H1 (cell line): ENCODE results near the gene RBM19. TPM values are rescaled to one million over a fixed set of nuclear protein-coding genes. Genes with fewer than 3 reads are reported as not detected.

Experiments
- CTCF ChIA-PET: fragments of 300-600 bp; sonication (Branson Sonifier 250); formaldehyde crosslinking; loops from one replicate; lab custom pipeline; 2021; ENCODE audit not compliant: partially characterized antibody; lab: Charles Lee
- POLR2A ChIA-PET: fragments of 300-600 bp; sonication (Branson Sonifier 250); formaldehyde crosslinking; loops from one replicate; lab custom pipeline; 2021; ENCODE audit warnings: inconsistent platforms; ENCODE audit not compliant: partially characterized antibody; lab: Charles Lee
- DNase-seq, 2 experiments: peaks; one replicate each; pipeline versions ENCODE4 v3.0.0 to v3.0.0-alpha.2; 2010 to 2022; ENCODE audit warnings: low spot score in 2 of 2, low read depth in 1 of 2, mixed read lengths in 1 of 2
- FAIRE-seq: peaks from 2 replicates; lab custom pipeline; 2011; peaks lifted over from hg19 to GRCh38; lab: Jason Lieb, UNC
- H2AFZ ChIP-seq: 2 replicates; pipeline ENCODE4 v1.8.1; 2012; ENCODE audit warnings: low read length, inconsistent platforms
- H2AK5ac ChIP-seq: 2 replicates; pipeline ENCODE4 v1.6.1; 2013; ENCODE audit warnings: low read depth, low read length
- H2BK120ac ChIP-seq: replicated peaks from 2 replicates; pipeline ENCODE3; 2013; ENCODE audit warnings: low read depth, low read length, inconsistent platforms
- H2BK12ac ChIP-seq: 2 replicates; pipeline ENCODE4 v1.6.1; 2013; ENCODE audit warnings: low read depth, low read length
- H2BK15ac ChIP-seq: 2 replicates; pipeline ENCODE4 v1.6.1; 2013; ENCODE audit warnings: low read length
- H2BK20ac ChIP-seq: 2 replicates; pipeline ENCODE4 v1.6.1; 2013; ENCODE audit warnings: low read length
- H2BK5ac ChIP-seq: 2 replicates; pipeline ENCODE4 v1.6.1; 2013; ENCODE audit warnings: low read depth, low read length
- H3K14ac ChIP-seq: 2 replicates; pipeline ENCODE4 v1.6.1; 2013; ENCODE audit warnings: inconsistent platforms; ENCODE audit not compliant: insufficient read length
- H3K18ac ChIP-seq: 2 replicates; pipeline ENCODE4 v1.6.1; 2013; ENCODE audit warnings: low read length; ENCODE audit errors: extremely low read depth
- H3K23ac ChIP-seq: 2 replicates; pipeline ENCODE4 v1.6.1; 2013; ENCODE audit warnings: inconsistent platforms; ENCODE audit not compliant: insufficient read length
- H3K23me2 ChIP-seq: 2 replicates; pipeline ENCODE4 v1.6.1; 2013; ENCODE audit warnings: low read depth, low read length
- H3K27ac ChIP-seq: 2 replicates; pipeline ENCODE4 v1.6.1; 2011; ENCODE audit warnings: low read depth, low read length, inconsistent platforms
- H3K27me3 ChIP-seq, 4 experiments: replicated peaks in 1 of 4; 1 replicate in 1 of 4; 2 replicates in 3 of 4; pipeline versions ENCODE4 v1.6.1 to v1.8.1; 2011 to 2013; ENCODE audit warnings: low read length in 3 of 4, mild to moderate bottlenecking in 3 of 4, inconsistent platforms in 2 of 4, mixed read lengths in 2 of 4, moderate library complexity in 1 of 4; ENCODE audit not compliant: control insufficient read depth in 3 of 4, insufficient read depth in 3 of 4; ENCODE audit errors: extremely low read depth in 1 of 4
- H3K36me3 ChIP-seq, 4 experiments: 2 replicates each; pipeline versions ENCODE4 v1.6.1 to v1.8.1; 2011 to 2013; ENCODE audit warnings: mild to moderate bottlenecking in 4 of 4, low read length in 3 of 4, moderate library complexity in 2 of 4, control low read depth in 1 of 4, inconsistent platforms in 1 of 4; ENCODE audit not compliant: insufficient read depth in 4 of 4, control insufficient read depth in 2 of 4
- H3K4ac ChIP-seq: replicated peaks from 2 replicates; pipeline ENCODE3; 2013; ENCODE audit warnings: low read length, low read depth, mixed read lengths, inconsistent platforms; ENCODE audit not compliant: insufficient read length
- H3K4me1 ChIP-seq, 4 experiments: replicated peaks in 1 of 4; 1 replicate in 1 of 4; 2 replicates in 3 of 4; pipeline versions ENCODE4 v1.6.1 to v1.8.1; 2011 to 2013; ENCODE audit warnings: low read length in 3 of 4, inconsistent platforms in 2 of 4, mixed read lengths in 1 of 4; ENCODE audit not compliant: insufficient read depth in 4 of 4, control insufficient read depth in 3 of 4
- H3K4me2 ChIP-seq, 2 experiments: 2 replicates each; pipeline versions ENCODE4 v1.6.1 to v1.8.1; 2011 to 2013; ENCODE audit warnings: low read depth in 2 of 2, low read length in 2 of 2, control low read depth in 1 of 2, inconsistent platforms in 1 of 2, mild to moderate bottlenecking in 1 of 2; ENCODE audit not compliant: insufficient read depth in 1 of 2
- H3K4me3 ChIP-seq, 4 experiments: fragments of 200-600, 300-600 bp in 1 of 4; sonication (generic), shearing (Covaris generic), sonication (Bioruptor Twin) in 1 of 4; 2 replicates each; pipeline versions ENCODE4 v1.5.1 to v1.8.1; 2011 to 2016; ENCODE audit warnings: low read length in 4 of 4, low read depth in 3 of 4, control low read depth in 2 of 4, inconsistent platforms in 2 of 4, mild to moderate bottlenecking in 2 of 4, mixed read lengths in 1 of 4, moderate library complexity in 1 of 4; ENCODE audit not compliant: insufficient read depth in 2 of 4; ENCODE audit errors: extremely low read depth in 1 of 4
- H3K56ac ChIP-seq: replicated peaks from 2 replicates; pipeline ENCODE3; 2013; ENCODE audit warnings: low read depth, mild to moderate bottlenecking, mixed read lengths, low read length, inconsistent platforms; ENCODE audit not compliant: insufficient read length
- H3K79me1 ChIP-seq: 2 replicates; pipeline ENCODE4 v1.6.1; 2013; ENCODE audit warnings: low read depth, low read length, control low read depth
- H3K79me2 ChIP-seq, 2 experiments: 2 replicates each; pipeline versions ENCODE4 v1.6.1 to v1.8.1; 2012 to 2013; ENCODE audit warnings: low read length in 2 of 2, mild to moderate bottlenecking in 2 of 2, inconsistent platforms in 1 of 2; ENCODE audit not compliant: insufficient read depth in 2 of 2, control insufficient read depth in 1 of 2
- H3K9ac ChIP-seq, 4 experiments: replicated peaks in 1 of 4; 1 replicate in 1 of 4; 2 replicates in 3 of 4; pipeline versions ENCODE4 v1.6.1 to v1.8.1; 2011 to 2013; ENCODE audit warnings: low read depth in 3 of 4, low read length in 3 of 4, control low read depth in 2 of 4, mild to moderate bottlenecking in 2 of 4, moderate library complexity in 2 of 4, inconsistent platforms in 1 of 4; ENCODE audit errors: extremely low read depth in 1 of 4
- H3K9me3 ChIP-seq, 2 experiments: 2 replicates each; pipeline versions ENCODE4 v1.6.1 to v1.8.1; 2012 to 2013; ENCODE audit warnings: mild to moderate bottlenecking in 2 of 2, moderate library complexity in 2 of 2, control low read depth in 1 of 2, inconsistent platforms in 1 of 2, low read depth in 1 of 2, low read length in 1 of 2, mixed read lengths in 1 of 2; ENCODE audit not compliant: insufficient read depth in 2 of 2
- H4K20me1 ChIP-seq, 2 experiments: replicated peaks in 1 of 2; 2 replicates each; pipeline versions ENCODE3 to v1.8.1; 2011 to 2013; ENCODE audit warnings: inconsistent platforms in 2 of 2, low read length in 2 of 2, mild to moderate bottlenecking in 1 of 2; ENCODE audit not compliant: insufficient read depth in 2 of 2, control insufficient read depth in 1 of 2
- H4K5ac ChIP-seq: 2 replicates; pipeline ENCODE4 v1.6.1; 2013; ENCODE audit warnings: low read length, low read depth, mixed read lengths, inconsistent platforms; ENCODE audit not compliant: insufficient read length
- H4K8ac ChIP-seq: 2 replicates; pipeline ENCODE4 v1.8.0; 2013; ENCODE audit warnings: mild to moderate bottlenecking, moderate library complexity, low read length, inconsistent platforms; ENCODE audit not compliant: insufficient read depth; ENCODE audit errors: extremely low read depth
- H4K91ac ChIP-seq: replicated peaks from 2 replicates; pipeline ENCODE3; 2013; ENCODE audit warnings: low read length, mixed read lengths, inconsistent platforms; ENCODE audit not compliant: insufficient read length
- E2F6 ChIP-seq: IDR thresholded peaks from 2 replicates; pipeline ENCODE4 v1.6.1; 2012; ENCODE audit warnings: inconsistent platforms
- KDM5A ChIP-seq: fragments of 200-600 bp; IDR thresholded peaks from 2 replicates; pipeline ENCODE4 v1.7.1; 2012; ENCODE audit warnings: mild to moderate bottlenecking, low read length, inconsistent platforms, mixed read lengths
- POU5F1 ChIP-seq: IDR thresholded peaks from 2 replicates; pipeline ENCODE4 v1.6.1; 2011; ENCODE audit warnings: low read depth, mild to moderate bottlenecking, low read length, moderate library complexity
- RXRA ChIP-seq: IDR thresholded peaks from 2 replicates; pipeline ENCODE4 v1.6.1; 2011; ENCODE audit warnings: low read depth, mild to moderate bottlenecking, low read length, moderate library complexity; ENCODE audit not compliant: insufficient read depth
- USF2 ChIP-seq: IDR thresholded peaks from 2 replicates; pipeline ENCODE4 v1.6.1; 2011; ENCODE audit warnings: low read length, improper control_type of control experiment
- WGBS, 2 experiments: shearing (Covaris generic) in 1 of 2; methylation state at CpG; one replicate each; pipeline versions ENCODE4 v1.1.6 to v1.1.7; 2013 to 2015; ENCODE audit warnings: low lambda C conversion rate in 2 of 2, mixed read lengths in 2 of 2, inconsistent platforms in 1 of 2, low coverage in 1 of 2, missing lambda C conversion rate in 1 of 2; ENCODE audit not compliant: insufficient replicate concordance in 2 of 2, insufficient coverage in 1 of 2, insufficient read length in 1 of 2; ENCODE audit errors: extremely low coverage in 1 of 2, missing lambda C conversion rate in 1 of 2; 5-methylcytosine and 5-hydroxymethylcytosine counted together
- polyA plus RNA-seq, 7 experiments: library from polyadenylated mRNA; depleted of rRNA in 3 of 7; stranded (reverse) in 5 of 7; unstranded in 2 of 7; fragments of >200 nt in 5 of 7; fragments of 200-250 nt in 2 of 7; gene quantifications; 1 replicate in 5 of 7; 2 replicates in 1 of 7; 4 replicates in 1 of 7; pipeline versions ENCODE4 v1.2.1 to v1.2.3, GENCODE V29; 2011 to 2013; ENCODE audit warnings: missing spikeins in 2 of 7, mixed read lengths in 2 of 7
- total RNA-seq: library from RNA; stranded (reverse); fragmentation: NEBNext Ultra II Directional; extraction: Animal tissue kit (Norgen Biotek cat#: 25700); gene quantifications from 2 replicates; pipeline ENCODE4 v1.2.1, GENCODE V29; 2021

RBM19 gene
- total and polyA plus RNA-seq, 2 of the 8 experiments (the other 6 are each of a cell fraction or from before 2014, with no cell fraction given), result 23.4 to 61.9 TPM

- WGBS, 2 experiments, result 87% methylated on average over 14 of the region's 15 CpGs; no CpG with 5 or more reads in 1 of the 2 experiments
- no peak overlapping the region for H3K4me2 ChIP-seq
- FAIRE-seq, result no peak
Observed at GRCh38 chr12:113942209-113942608, 23.9 kb downstream of the RBM19 start.

More at GRCh38 chr12:113942209-113942608, 23.9 kb downstream of the RBM19 start:
- no peak overlapping the region for H3K9ac ChIP-seq
- no peak overlapping the region for H3K14ac ChIP-seq
- H2AK5ac ChIP-seq, result no peak overlapping the region
- no peak overlapping the region for H4K8ac ChIP-seq
- no peak overlapping the region for H3K27ac ChIP-seq
- H2BK5ac ChIP-seq, result no peak overlapping the region
- H3K9me3 ChIP-seq, result no peaks in the 10 kb centered on the region
- CTCF ChIA-PET, result interaction anchor here (2.8 kb wide), 1 partner anchor 13 kb away, joined by 15 read pairs; no protein-coding TSS in a partner anchor
- no peak overlapping the region for H4K5ac ChIP-seq
- no peak overlapping the region for H3K4ac ChIP-seq
- H3K79me2 ChIP-seq, result no peaks in the 10 kb centered on the region
- H2BK20ac ChIP-seq, result no peak overlapping the region
- H2AFZ ChIP-seq, result no peak overlapping the region
- H4K20me1 ChIP-seq, result peaks cover 2 to 6% of the 10 kb centered on the region in 2 experiments
- H3K27me3 ChIP-seq, result no peaks in the 10 kb centered on the region
- no peak overlapping the region for H2BK15ac ChIP-seq
- no peak overlapping the region for H3K56ac ChIP-seq
- peaks cover 30 to 61% (median 50%) of the 10 kb centered on the region in 4 experiments for H3K36me3 ChIP-seq
- no peak overlapping the region for H2BK120ac ChIP-seq
- H3K79me1 ChIP-seq, result no peaks in the 10 kb centered on the region
- TF ChIP-seq USF2 (no peak), RXRA (no peak), KDM5A (no peak), E2F6 (no peak), POU5F1 (no peak)
- DNase-seq, result no peak
- H3K4me3 ChIP-seq, result no peak overlapping the region
- no peak overlapping the region for H3K23ac ChIP-seq
- no peak overlapping the region for H2BK12ac ChIP-seq
- no peaks in the 10 kb centered on the region for H3K4me1 ChIP-seq
- H4K91ac ChIP-seq, result no peak overlapping the region
- peaks cover 3% of the 10 kb centered on the region; the same call in 1 of the 2 replicates for H3K23me2 ChIP-seq
- no peak overlapping the region for H3K18ac ChIP-seq
- POLR2A ChIA-PET, result no interaction called here
